Measurements from ENCODE around the gene CELF2. TPM values are rescaled to one million over a fixed set of nuclear protein-coding genes. Genes with fewer than 3 reads are reported as not detected.

Gene CELF2
- total and polyA plus RNA-seq, 2 of the 4 experiments (the other 2 are of a cell fraction) = 3.5 to 6.6 TPM

DNA sequence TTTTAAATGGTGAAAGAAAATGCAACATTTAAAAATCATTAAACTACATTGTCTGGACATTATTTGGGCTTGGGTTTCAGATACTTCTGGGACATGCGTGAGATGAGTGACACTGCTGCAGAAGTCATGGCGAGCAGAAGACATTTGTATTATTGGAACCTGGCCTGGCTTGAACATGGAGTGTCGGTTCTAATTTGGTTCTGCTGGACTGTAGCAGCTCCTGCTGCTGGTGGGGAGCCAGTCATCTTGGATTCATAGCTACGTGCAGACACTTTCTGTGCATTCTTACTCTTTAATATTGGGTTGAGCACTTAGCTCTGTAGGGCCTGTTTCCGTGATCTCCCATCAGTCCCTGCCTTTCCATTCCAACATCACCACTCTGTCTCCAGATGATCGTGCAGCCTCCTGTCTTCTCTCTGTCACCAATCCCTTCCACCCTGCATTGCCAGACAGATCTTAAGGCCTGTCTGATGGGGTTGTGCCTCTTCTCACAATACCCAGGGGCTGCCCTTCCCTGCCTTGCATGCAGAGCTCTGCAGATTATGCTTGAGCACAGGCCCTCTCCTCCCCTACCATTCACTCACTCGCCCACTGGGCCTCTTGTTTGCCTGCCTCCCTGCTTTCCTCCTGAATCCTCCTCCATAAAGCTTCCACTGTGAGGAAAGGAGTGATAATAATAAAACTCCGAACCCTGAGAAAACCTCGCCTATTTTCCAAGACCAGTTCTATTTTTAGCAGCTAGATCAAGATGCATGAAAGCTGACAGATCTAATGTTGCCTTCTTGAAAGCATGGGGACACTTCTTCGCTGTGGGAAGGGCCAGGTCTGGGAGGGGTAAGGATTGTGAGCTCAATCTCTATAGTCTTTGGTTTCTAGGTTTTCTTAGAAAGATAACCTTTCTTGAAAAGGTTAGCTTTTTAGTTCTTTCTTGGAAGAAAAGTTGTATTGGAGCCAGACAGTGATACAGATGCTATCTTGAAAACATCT, 32.9 kb downstream of the CELF2 start:
- WGBS, 2 experiments (ENCODE audit: extremely low coverage in 2 of 2, insufficient read length in 1 of 2) = 50% methylated on average over 1 of the region's 10 CpGs; no CpG with 5 or more reads in 1 of the 2 experiments
- intact Hi-C loops (cut with micrococcal nuclease) = no loop called here
- ATAC-seq (ENCODE audit: low read depth) = no peak
- TF ChIP-seq RCOR1 (IDR thresholded peaks at IDR 0.05; ENCODE audit: insufficient replicate concordance, low read length) (no peak), POLR2A (IDR thresholded peaks at IDR 0.05; ENCODE audit: low read depth, low read length) (no peak), FOS (IDR thresholded peaks at IDR 0.05; ENCODE audit: low read depth, low read length) (no peak), NFE2L2 (IDR thresholded peaks at IDR 0.05; ENCODE audit: low read depth, low read length) (no peak), MAFK (IDR thresholded peaks at IDR 0.05; ENCODE audit: low read depth, low read length) (no peak), MXI1 (IDR thresholded peaks at IDR 0.05; ENCODE audit: borderline replicate concordance, low read depth, low read length) (no peak), BHLHE40 (IDR thresholded peaks at IDR 0.05; ENCODE audit: low read depth, low read length) (no peak), SMC3 (IDR thresholded peaks at IDR 0.05; ENCODE audit: low read depth, low read length) (no peak), CEBPB (IDR thresholded peaks at IDR 0.05; ENCODE audit: low read depth, low read length) (no peak), CHD1 (IDR thresholded peaks at IDR 0.05; ENCODE audit: low read depth, low read length) (no peak), RFX5 (IDR thresholded peaks at IDR 0.05; ENCODE audit: low read depth, low read length) (no peak), MAZ (IDR thresholded peaks at IDR 0.05; ENCODE audit: borderline replicate concordance, low read depth, low read length) (no peak)
- TF ChIP-seq, protein P1, sequence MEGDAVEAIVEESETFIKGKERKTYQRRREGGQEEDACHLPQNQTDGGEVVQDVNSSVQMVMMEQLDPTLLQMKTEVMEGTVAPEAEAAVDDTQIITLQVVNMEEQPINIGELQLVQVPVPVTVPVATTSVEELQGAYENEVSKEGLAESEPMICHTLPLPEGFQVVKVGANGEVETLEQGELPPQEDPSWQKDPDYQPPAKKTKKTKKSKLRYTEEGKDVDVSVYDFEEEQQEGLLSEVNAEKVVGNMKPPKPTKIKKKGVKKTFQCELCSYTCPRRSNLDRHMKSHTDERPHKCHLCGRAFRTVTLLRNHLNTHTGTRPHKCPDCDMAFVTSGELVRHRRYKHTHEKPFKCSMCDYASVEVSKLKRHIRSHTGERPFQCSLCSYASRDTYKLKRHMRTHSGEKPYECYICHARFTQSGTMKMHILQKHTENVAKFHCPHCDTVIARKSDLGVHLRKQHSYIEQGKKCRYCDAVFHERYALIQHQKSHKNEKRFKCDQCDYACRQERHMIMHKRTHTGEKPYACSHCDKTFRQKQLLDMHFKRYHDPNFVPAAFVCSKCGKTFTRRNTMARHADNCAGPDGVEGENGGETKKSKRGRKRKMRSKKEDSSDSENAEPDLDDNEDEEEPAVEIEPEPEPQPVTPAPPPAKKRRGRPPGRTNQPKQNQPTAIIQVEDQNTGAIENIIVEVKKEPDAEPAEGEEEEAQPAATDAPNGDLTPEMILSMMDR (conservative IDR thresholded peaks at IDR 0.05; ENCODE audit: low read depth, low read length) = no peak
- TF ChIP-seq, protein P2, sequence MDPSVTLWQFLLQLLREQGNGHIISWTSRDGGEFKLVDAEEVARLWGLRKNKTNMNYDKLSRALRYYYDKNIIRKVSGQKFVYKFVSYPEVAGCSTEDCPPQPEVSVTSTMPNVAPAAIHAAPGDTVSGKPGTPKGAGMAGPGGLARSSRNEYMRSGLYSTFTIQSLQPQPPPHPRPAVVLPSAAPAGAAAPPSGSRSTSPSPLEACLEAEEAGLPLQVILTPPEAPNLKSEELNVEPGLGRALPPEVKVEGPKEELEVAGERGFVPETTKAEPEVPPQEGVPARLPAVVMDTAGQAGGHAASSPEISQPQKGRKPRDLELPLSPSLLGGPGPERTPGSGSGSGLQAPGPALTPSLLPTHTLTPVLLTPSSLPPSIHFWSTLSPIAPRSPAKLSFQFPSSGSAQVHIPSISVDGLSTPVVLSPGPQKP (IDR thresholded peaks at IDR 0.05; ENCODE audit: borderline replicate concordance, low read depth, low read length) = no peak

More for the DNA sequence above, 32.9 kb downstream of the CELF2 start:
- Histone ChIP-seq H3K14ac (replicated peaks; ENCODE audit: low read depth, low read length) (no peak overlapping the region), H4K5ac (ENCODE audit: low read depth, low read length) (no peak overlapping the region), H3K9ac (ENCODE audit: low read depth, low read length) (no peak overlapping the region), H3K9me3 (ENCODE audit: control insufficient read depth, insufficient read depth, low read length) (no peaks in the 10 kb centered on the region), H2BK15ac (ENCODE audit: low read depth, low read length) (no peak overlapping the region), H3K9me1 (ENCODE audit: insufficient read depth, low read length) (no peaks in the 10 kb centered on the region), H3K23ac (ENCODE audit: low read depth, low read length) (no peak overlapping the region), H3K4me3 (ENCODE audit: insufficient read depth, low read depth, low read length) (no peak overlapping the region), H3K27ac (ENCODE audit: insufficient read depth, low read length) (no peak overlapping the region), H3K36me3 (ENCODE audit: control insufficient read depth, insufficient read depth, low read length) (no peaks in the 10 kb centered on the region), H2AK5ac (ENCODE audit: low read depth, low read length) (no peak overlapping the region), H2BK20ac (ENCODE audit: low read depth, low read length) (no peak overlapping the region), H3K79me1 (ENCODE audit: low read depth in 1 of 2, low read length in 2 of 2) (no peaks in the 10 kb centered on the region), H3K4me2 (ENCODE audit: low read depth, low read length) (no peak overlapping the region), H3K4me1 (ENCODE audit: control insufficient read depth, insufficient read depth, low read length) (no peaks in the 10 kb centered on the region), H2AK9ac (replicated peaks; ENCODE audit: low read depth, low read length, poor library complexity) (no peak overlapping the region), H2BK120ac (ENCODE audit: low read depth, low read length) (no peak overlapping the region), H4K8ac (ENCODE audit: low read depth in 2 of 2, low read length in 2 of 2) (no peak overlapping the region), H3K4ac (ENCODE audit: low read depth, low read length) (no peak overlapping the region), H3K56ac (ENCODE audit: extremely low read depth, insufficient read depth, low read length) (no peak overlapping the region), H3K18ac (ENCODE audit: low read depth, low read length) (no peak overlapping the region), H2AFZ (replicated peaks; ENCODE audit: low read length, poor library complexity) (no peak overlapping the region), H3K27me3 (ENCODE audit: control insufficient read depth, insufficient read depth, low read length) (peaks cover 2% of the 10 kb centered on the region; the same call in 1 of the 2 replicates), H4K20me1 (ENCODE audit: insufficient read depth, low read length) (no peaks in the 10 kb centered on the region), H4K91ac (ENCODE audit: insufficient read depth, low read depth, low read length) (no peak overlapping the region), H2BK5ac (ENCODE audit: low read depth, low read length, poor library complexity, severe bottlenecking) (no peak overlapping the region)
- CTCF ChIA-PET = no interaction called here
- in situ Hi-C loops (cut with MboI; ENCODE audit: low sequenced_read_pairs) (no loop called here), dilution Hi-C loops (cut with HindIII; ENCODE audit: low sequenced_read_pairs, unreplicated experiment) (no loop called here)
- POLR2A ChIA-PET (ENCODE audit: unreplicated experiment) = interaction anchor here (0.5 kb wide), 1 partner anchor 1724 kb away, joined by 3 read pairs; no protein-coding TSS in a partner anchor
- DNase-seq = no peak
- BruUV-seq (replicated peaks) = no TSS peak
